Measurements from ENCODE around the gene TMEM87A. TPM values are rescaled to one million over a fixed set of nuclear protein-coding genes. Genes with fewer than 3 reads are reported as not detected.

The TMEM87A gene
- total RNA-seq, 1 donor: 29.6 TPM

DNA sequence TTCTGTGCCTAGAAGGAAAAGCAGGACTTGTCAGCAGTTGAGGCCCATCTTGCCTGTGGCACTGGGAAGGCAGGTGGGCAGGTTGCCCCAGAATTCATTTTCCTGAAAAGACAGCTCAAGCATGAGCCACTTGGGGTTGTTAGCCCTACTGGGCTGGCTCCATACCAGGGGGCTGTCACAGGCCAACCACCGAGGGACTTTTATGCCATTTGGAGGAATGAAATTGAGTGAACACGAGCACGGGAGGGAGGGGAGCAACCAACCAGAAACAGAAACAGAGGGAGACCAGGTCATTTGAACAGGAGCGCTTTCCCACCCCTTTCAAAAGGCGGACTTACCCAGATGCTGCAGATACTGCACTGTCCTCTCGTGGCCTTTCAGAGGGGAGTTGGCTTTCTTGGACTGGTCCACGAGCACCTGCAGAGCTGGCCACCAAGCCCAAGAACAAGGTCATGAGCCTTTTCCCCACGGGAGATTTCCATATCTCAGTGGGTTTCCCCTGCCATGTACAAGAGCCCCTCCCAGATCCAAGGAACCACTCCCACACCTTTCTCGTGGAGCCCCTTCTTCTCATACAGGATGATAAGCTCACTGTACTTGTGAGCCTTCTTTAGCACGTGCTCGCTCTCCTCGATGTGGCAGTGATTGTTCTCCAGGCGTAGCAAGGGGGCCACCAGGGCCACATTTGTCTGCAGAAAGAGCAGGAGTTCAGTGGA lies 106.8 kb downstream of the TMEM87A start:
- no peak for DNase-seq (ENCODE audit: low read depth in 2 of 3, low spot score in 2 of 3)

DNA sequence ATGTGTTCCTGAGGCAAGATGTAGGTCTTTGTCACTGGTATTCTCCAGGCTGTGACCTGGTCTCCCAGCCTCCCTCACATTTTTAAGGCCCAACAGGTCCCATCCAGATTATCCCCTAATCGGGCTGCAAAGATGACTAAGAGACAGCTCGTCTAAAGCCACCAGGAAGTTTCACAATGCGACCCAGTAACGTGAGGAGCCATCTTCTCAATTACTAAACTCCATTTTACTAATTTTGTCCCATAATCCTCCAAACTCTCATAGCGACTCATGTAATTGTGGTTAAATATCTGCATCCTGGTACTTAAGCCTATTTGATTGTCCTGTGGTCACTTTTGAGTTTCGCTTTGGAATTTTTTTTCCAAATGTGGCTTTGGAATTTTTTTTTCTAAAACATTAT lies 108.1 kb downstream of the TMEM87A start:
- no peak for DNase-seq (ENCODE audit: low read depth in 2 of 3, low spot score in 2 of 3)

DNA sequence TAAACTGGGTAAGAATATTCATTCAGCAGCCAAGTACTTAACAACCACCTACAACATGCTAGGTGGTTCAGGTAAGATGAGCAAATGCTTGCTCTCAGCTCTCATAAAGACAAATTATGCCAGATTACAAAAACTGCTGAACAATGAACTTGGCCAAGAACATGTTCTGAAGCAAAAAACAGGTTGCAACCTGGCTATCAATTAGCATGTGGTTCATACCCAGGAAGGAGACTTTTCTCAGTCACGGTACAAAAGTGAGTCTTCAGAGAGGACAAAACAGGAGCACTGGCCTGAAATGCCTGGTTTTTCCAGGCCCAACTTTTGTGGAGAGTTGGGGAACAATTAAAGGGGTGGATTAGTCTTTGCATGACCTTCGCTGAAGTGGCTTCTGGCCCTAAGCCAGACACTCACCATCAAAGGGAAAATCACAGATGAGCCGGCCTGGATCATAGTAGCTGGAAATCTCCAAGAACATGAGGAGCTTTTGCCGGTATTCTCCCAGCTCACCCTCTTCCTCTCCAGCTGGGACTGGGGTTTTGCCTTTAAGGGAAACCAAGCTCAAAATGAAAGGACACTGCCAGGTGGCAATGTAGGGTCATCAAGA lies 109.2 kb downstream of the TMEM87A start:
- DNase-seq (ENCODE audit: low read depth in 2 of 3, low spot score in 2 of 3): no peak

DNA sequence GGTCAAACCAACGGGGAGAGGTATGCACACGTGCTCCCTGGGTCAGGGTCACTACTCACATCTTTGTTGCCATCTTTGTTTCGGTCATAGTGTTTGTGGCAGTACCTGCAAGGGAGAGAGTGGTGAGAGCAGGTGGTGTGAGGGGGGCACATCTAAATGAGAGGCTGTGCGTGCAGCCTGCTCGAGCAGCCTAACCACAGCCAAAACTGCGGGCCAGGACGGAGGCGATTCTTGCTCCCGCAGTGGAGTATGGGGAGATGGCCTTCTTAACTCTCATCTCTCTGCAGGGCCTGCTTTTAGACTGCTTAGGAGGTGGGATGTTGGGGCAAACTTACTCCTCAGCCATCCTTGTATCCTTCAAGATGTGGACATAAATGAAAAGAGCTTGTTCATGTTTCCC lies 109.9 kb downstream of the TMEM87A start:
- DNase-seq (ENCODE audit: low read depth in 2 of 3, low spot score in 2 of 3): no peak

Small RNAs within 50 kb of the gene (small RNA-seq; reads per million reads assigned to genes)
- gene MIR627: 14.7 reads per million, percentile 94 among the genes with 10 or more reads in this experiment

Other genes with a start within 250 kb of the TMEM87A start
- gene PLA2G4D, start 178.9 kb downstream of the TMEM87A start, total RNA-seq: not detected
- gene PLA2G4F, start 116.8 kb downstream of the TMEM87A start, total RNA-seq: not detected
- 58.4 TPM for gene VPS39, start 65.1 kb downstream of the TMEM87A start, total RNA-seq
- gene GANC, start 232 bp downstream of the TMEM87A start, total RNA-seq: 24.2 TPM
- gene CAPN3, start 86.1 kb upstream of the TMEM87A start, total RNA-seq: 3.0 TPM
- gene ZNF106, start 217.7 kb upstream of the TMEM87A start, total RNA-seq: 25.6 TPM
- 29.6 TPM for gene SNAP23, start 222.2 kb upstream of the TMEM87A start, total RNA-seq